Liver (tissue), 3 donors: Measurements from ENCODE around the gene TIAM1.

Experiments
- CTCF ChIP-seq: fragments of 150-350 bp; IDR thresholded peaks from 2 replicates; pipeline ENCODE4 v1.5.1; 2017; ENCODE audit warnings: improper control_type of control experiment, low read depth, low read length; ENCODE audit not compliant: missing input control
- EGR1 ChIP-seq, 2 donors: IDR thresholded peaks; 2 replicates each; pipeline ENCODE4 v1.6.1; 2016 to 2018; ENCODE audit warnings: antibody characterized with exemption in 2 of 2, low read depth in 2 of 2
- FOXA1 ChIP-seq: IDR thresholded peaks from 2 replicates; pipeline ENCODE4 v1.6.1; 2016; ENCODE audit warnings: antibody characterized with exemption
- FOXA2 ChIP-seq: IDR thresholded peaks from 2 replicates; pipeline ENCODE4 v1.6.1; 2016; ENCODE audit warnings: antibody characterized with exemption
- GABPA ChIP-seq, 2 donors: IDR thresholded peaks in 1 of 2; conservative IDR thresholded peaks in 1 of 2; 2 replicates each; pipeline ENCODE4 v1.6.1; 2016; ENCODE audit warnings: antibody characterized with exemption in 2 of 2, mild to moderate bottlenecking in 1 of 2, moderate library complexity in 1 of 2
- JUND ChIP-seq, 2 donors: IDR thresholded peaks; 2 replicates each; pipeline ENCODE4 v1.6.1; 2016; ENCODE audit warnings: antibody characterized with exemption in 2 of 2
- MAX ChIP-seq: IDR thresholded peaks from 2 replicates; pipeline ENCODE4 v1.6.1; 2016; ENCODE audit warnings: antibody characterized with exemption
- NR2F2 ChIP-seq: IDR thresholded peaks from 2 replicates; pipeline ENCODE4 v1.6.1; 2016; ENCODE audit warnings: antibody characterized with exemption
- RXRA ChIP-seq, 2 donors: IDR thresholded peaks; 2 replicates each; pipeline ENCODE4 v1.6.1; 2017 to 2018; ENCODE audit warnings: antibody characterized with exemption in 2 of 2, mild to moderate bottlenecking in 1 of 2
- SP1 ChIP-seq: IDR thresholded peaks from 2 replicates; pipeline ENCODE4 v1.6.1; 2018; ENCODE audit warnings: antibody characterized with exemption, mild to moderate bottlenecking
- donor health status: healthy.
- donor health status: healthy.

DNA sequence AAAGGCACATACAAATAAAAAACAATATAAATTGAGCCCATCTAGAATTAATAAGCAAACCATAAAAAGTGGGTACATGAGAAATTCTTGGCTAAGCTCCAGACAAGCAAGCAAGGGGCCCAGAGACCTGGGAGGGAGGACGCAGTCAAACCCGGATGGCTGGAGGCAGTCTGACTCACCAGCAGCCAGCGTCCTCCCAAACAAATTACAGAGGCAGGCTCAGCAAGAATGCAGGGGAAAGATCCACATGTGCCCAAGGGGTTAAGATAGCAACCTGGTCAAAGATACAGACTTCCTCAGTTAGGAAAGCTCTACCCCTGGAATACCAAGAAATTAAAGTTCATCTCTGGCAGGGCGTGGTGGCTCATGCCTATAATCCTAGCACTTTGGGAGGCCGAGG is 7.4 kb upstream of the TIAM1 start:
- TF ChIP-seq RXRA (IDR thresholded peaks at IDR 0.05) (no peak), NR2F2 (no peak), CTCF (no peak), JUND (IDR thresholded peaks at IDR 0.05) (no peak), EGR1 (IDR thresholded peaks at IDR 0.05; ENCODE audit: low read depth in 2 of 2) (no peak), GABPA (IDR thresholded peaks at IDR 0.05 in 1 of 2, conservative IDR thresholded peaks at IDR 0.05 in 1 of 2) (no peak), MAX (no peak), FOXA1 (no peak), SP1 (no peak), FOXA2 (no peak)
